GM12891 (cell line): Measurements from ENCODE around the gene ATG4C.

Experiments used
- DNase-seq: peaks from one replicate; pipeline ENCODE4 v3.0.0; 2011; ENCODE audit warnings: low spot score; ENCODE audit not compliant: insufficient read length
- FAIRE-seq: peaks from 2 replicates; lab custom pipeline; 2011; peaks lifted over from hg19 to GRCh38; lab: Jason Lieb, UNC
- PAX5 ChIP-seq: IDR thresholded peaks from 2 replicates; pipeline ENCODE4 v1.6.1; 2011; ENCODE audit warnings: low read length, moderate library complexity, mild to moderate bottlenecking; ENCODE audit not compliant: insufficient read depth, severe bottlenecking
- POLR2A ChIP-seq: IDR thresholded peaks from 2 replicates; pipeline ENCODE4 v1.6.1; 2011; ENCODE audit warnings: low read depth, low read length, control low read depth
- POLR2AphosphoS5 ChIP-seq: IDR thresholded peaks from 2 replicates; pipeline ENCODE4 v1.6.1; 2011; ENCODE audit warnings: low read depth, low read length, control low read depth
- POU2F2 ChIP-seq: IDR thresholded peaks from 2 replicates; pipeline ENCODE4 v1.6.1; 2011; ENCODE audit warnings: low read depth, mild to moderate bottlenecking, control low read depth, low read length, moderate library complexity
- SPI1 ChIP-seq: IDR thresholded peaks from 2 replicates; pipeline ENCODE4 v1.6.1; 2011; ENCODE audit warnings: low read depth, low read length, control low read depth
- TAF1 ChIP-seq: IDR thresholded peaks from 2 replicates; pipeline ENCODE4 v1.6.1; 2011; ENCODE audit warnings: low read depth, low read length, control low read depth

Gene ATG4C

GRCh38 chr1:62908168-62908695 is 124.3 kb downstream of the ATG4C start:
- no peak for DNase-seq
- no peak for FAIRE-seq
- TF ChIP-seq SPI1 (no peak), POLR2AphosphoS5 (no peak), TAF1 (no peak), POU2F2 (no peak), PAX5 (no peak), POLR2A (no peak)

GRCh38 chr1:62912028-62912638 is 128.2 kb downstream of the ATG4C start:
- FAIRE-seq: peak; percentile 58
- TF ChIP-seq POU2F2: no peak
- TF ChIP-seq POLR2AphosphoS5: no peak
- TF ChIP-seq POLR2A: no peak
- no peak for TF ChIP-seq PAX5
- no peak for TF ChIP-seq SPI1
- no peak for TF ChIP-seq TAF1
- DNase-seq: no peak
